ENCODE measurements around the gene DDAH1.

DNA sequence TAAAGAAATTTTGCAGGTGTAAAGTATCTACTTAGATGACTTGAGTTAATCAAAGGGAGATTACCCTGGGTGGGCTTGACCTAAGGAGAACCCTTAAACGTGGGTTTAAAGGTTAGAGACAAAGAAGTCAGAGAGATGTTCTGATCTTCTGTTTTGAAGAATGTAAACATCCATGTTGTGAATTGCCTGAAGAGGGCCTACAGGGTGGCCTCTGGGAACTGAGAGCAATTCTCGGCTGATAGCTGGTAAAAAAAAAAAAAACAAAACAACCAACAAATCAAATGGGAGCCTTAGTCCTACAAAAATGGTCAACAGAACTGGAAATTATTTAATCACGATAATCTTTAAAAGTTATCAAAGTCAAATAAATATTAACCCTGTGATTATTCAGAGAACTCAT, 99.1 kb downstream of the DDAH1 start:
- TF ChIP-seq, protein P1, sequence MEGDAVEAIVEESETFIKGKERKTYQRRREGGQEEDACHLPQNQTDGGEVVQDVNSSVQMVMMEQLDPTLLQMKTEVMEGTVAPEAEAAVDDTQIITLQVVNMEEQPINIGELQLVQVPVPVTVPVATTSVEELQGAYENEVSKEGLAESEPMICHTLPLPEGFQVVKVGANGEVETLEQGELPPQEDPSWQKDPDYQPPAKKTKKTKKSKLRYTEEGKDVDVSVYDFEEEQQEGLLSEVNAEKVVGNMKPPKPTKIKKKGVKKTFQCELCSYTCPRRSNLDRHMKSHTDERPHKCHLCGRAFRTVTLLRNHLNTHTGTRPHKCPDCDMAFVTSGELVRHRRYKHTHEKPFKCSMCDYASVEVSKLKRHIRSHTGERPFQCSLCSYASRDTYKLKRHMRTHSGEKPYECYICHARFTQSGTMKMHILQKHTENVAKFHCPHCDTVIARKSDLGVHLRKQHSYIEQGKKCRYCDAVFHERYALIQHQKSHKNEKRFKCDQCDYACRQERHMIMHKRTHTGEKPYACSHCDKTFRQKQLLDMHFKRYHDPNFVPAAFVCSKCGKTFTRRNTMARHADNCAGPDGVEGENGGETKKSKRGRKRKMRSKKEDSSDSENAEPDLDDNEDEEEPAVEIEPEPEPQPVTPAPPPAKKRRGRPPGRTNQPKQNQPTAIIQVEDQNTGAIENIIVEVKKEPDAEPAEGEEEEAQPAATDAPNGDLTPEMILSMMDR (IDR thresholded peaks at IDR 0.05): no peak
- no peak for TF ChIP-seq POLR2A (IDR thresholded peaks at IDR 0.05)

Measured in heart left ventricle (tissue), 13 donors.